ENCODE measurements around the gene BLTP3A. TPM values are rescaled to one million over a fixed set of nuclear protein-coding genes. Genes with fewer than 3 reads are reported as not detected.

Gene BLTP3A
- total RNA-seq, 1 experiment from 2014 or later: 5.4 TPM

DNA sequence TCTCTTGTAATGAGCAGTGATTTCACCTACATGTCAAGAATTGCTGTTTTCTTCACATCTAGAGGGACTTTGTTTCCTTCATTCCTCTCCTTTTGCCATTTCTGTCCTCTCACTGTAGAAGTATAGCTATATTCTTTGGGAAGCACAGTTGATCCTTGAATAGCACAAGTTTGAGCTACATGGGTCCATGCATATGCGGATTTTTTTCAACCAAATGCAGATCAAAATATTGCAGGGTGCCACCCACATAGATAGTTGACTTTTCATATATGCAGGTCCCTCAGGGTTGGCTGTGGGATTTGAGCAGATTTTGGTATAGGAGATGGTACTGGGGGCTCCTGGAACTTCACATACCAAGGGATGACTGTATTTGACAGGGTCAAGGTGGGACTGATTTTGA lies 41.1 kb downstream of the BLTP3A start:
- DNase-seq (ENCODE audit: low spot score): no peak

DNA sequence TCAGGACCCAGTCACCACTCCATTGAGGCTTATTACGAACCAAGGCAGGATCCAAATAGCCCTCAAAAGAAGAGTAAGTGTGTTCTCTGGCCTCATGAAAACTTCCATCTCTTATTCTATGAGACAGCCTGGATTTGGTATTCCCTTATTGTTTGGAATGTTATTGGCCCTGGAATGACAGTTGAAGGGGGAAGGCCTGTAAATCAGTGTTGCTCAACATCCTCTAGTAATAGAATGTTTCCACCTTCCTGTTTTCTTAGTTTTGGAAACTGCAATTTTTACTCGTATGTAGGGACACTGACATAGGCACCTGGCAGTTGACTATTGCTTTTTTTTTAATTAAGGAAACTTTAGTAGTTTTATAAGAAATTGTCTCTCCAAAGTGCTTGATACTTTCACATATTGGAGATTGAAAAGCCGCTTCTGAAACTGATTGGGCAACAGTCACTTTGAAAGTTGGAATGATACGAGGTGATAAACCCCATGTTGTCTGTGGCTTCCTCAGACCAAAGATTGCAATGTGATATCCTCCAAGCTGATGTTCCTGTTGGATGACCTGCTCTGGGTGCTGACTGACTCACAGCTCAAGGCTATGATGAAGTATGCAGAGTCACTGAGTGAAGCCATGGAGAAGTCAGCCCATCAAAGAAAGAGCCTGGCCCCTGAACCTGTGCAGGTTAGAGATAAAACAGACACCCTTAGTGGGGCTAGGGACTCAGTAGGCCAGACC lies 43.1 kb downstream of the BLTP3A start:
- no peak for DNase-seq (ENCODE audit: low spot score)

- DNase-seq (ENCODE audit: low spot score): no peak
Observed at GRCh38 chr6:34836008-34836407, 44.1 kb downstream of the BLTP3A start.

DNA sequence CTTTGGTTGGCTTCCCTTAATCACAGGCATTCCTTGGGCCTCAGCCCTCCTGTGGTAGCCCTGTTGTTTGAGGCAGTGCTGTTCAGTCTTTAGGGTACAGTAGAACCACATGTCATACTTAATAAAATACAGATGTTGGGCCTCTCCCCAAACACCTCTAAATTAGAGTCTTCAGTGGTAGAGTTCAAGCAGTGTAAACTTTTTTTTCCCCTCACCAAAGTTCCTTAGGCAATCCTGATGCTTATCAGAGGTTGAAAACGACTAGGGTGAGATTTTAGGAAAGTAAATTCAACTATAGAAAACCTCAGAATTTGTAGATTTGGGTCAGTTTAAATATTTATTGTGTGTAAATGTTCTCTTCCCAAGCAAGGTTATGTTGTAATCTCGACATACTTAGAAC lies 44.6 kb downstream of the BLTP3A start:
- DNase-seq (ENCODE audit: low spot score): no peak

DNA sequence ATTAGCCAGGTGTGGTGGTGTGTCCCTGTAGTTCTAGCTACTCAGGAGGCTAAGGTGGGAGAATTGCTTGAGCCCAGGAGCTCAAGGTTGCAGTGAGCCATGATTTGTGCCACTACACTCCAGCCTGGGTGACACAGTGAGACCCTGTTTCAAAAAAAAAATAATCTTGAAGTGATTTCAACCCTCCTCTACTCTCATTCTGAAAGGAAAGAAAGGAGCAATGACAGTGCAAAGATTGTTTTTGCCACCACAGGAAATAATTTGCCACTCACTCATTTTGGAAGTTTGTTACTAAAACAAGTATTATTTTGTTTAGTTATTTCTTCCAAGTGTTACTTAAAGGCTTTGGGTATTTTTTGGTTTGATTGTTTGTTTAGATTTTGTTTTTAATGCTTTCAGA lies 45.6 kb downstream of the BLTP3A start:
- no peak for DNase-seq (ENCODE audit: low spot score)

GRCh38 chr6:34839666-34840352 lies 47.9 kb downstream of the BLTP3A start:
- DNase-seq (ENCODE audit: low spot score): no peak

Other genes starting within 250 kb of the BLTP3A start
- gene SPDEF, start 235.8 kb upstream of the BLTP3A start, total RNA-seq (2014; rRNA removed; shearing (Covaris generic)): not detected in 2 replicates
- 37.8 and 40.5 TPM in 2 replicates for gene ILRUN, start 95.3 kb upstream of the BLTP3A start, total RNA-seq (2014; rRNA removed; shearing (Covaris generic))
- gene SNRPC, start 34.6 kb upstream of the BLTP3A start, total RNA-seq (2014; rRNA removed; shearing (Covaris generic)): 145 and 195 TPM in 2 replicates
- 38.4 and 53.2 TPM in 2 replicates for gene TAF11, start 96.0 kb downstream of the BLTP3A start, total RNA-seq (2014; rRNA removed; shearing (Covaris generic))
- 5.0 and 5.5 TPM in 2 replicates for gene ANKS1A, start 97.2 kb downstream of the BLTP3A start, total RNA-seq (2014; rRNA removed; shearing (Covaris generic))